ENCODE data around the gene PDXP.
"Not testable (repeated sequence)": the region's sequence is repeated elsewhere in the genome, so short reads cannot be mapped to it uniquely, and the experiment has no call there.

Gene PDXP

DNA sequence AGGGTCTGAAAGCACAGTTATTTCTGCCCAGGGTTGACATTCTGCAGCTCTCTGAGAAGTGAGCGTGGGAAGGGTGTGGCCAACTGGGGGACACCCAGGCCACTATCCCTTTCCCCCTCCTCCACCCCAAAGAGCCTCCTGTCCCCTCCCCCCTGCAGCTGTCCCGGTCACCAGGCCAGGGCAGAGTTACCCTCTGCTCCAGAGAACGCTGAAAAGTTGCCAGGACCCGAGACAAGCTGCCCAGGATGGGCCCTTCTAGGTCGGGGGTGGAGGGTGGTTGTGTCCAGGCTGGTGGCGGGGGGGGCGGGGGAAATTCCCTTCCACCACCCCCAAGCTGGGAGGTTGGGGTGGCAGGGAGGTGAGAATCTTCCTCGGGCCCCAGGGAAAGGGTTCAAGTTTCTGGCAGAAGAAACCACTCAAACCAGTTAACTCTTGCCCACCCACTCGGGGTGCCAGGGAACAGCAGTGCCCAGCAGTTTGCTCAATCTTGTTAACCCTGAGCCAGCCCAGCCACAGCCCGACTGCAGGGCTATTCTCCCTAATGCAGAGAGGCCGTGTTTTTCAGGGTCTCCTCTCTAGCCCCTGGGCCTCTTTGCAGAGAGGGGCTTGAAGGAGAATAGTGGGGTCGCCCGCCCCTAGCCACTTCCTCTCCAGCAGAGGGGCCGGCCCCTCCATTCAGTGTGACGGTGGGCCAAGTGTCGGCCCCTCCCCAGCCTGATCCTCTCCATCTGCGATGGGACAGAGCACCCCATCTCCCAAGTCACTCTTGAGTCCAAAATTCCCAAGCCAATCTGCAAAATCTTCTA is 17.6 kb downstream of the PDXP start:
- no peak for DNase-seq

DNA sequence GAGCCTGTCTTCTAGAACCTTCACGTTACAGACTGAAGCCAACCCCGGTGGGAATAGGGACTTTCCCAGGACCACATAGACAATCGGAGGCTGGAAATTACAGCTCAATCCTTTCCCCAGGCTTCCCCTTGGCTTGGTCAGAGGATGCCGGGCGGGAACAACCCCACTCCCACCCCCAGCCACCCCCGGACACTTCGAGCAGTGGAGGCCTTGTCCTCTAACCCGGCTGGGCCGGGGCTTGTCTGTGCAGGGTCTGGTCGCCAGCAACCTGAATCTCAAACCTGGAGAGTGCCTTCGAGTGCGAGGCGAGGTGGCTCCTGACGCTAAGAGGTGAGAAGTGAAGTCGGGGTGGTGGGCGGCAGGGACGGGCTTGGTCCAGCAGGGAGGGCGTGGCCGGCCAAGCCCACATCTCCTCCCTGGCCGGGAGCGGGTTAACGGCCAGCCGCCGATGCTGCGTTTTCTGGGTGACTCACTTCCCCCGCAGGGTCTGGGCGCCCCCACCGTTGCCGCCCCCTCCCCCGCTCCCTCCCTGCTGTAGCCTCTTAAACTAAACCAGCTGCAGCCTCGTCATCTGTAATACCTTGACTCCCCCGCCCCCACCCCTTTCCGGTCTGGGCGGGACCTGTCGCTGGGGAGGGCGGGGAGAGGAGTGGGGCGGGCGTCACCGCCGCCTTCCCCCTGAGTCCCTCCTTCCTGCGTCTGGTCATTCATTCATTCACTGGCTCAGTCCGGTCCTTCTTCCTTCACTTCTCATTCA is 18.4 kb downstream of the PDXP start:
- DNase-seq = peak; percentile 88 to 90

GRCh38 chr22:37677493-37677974 is 19.0 kb downstream of the PDXP start:
- no peak for DNase-seq

GRCh38 chr22:37678372-37678771 is 19.8 kb downstream of the PDXP start:
- DNase-seq = no peak

DNA sequence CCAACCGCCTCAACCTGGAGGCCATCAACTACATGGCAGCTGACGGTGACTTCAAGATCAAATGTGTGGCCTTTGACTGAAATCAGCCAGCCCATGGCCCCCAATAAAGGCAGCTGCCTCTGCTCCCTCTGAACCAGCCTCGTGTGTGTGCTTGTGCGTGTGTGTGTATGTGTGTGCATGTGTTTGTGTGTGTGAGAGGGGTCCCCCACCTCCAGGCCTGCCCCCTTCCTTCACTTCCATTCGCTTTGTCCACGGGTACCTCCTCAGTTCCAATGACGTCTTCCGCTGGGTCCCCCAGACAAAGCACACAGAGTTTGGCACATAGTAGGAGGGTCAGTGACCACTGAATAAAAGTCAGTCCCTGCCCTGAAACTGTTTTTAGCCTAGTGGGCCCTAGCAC is 21.1 kb downstream of the PDXP start:
- no peak for DNase-seq

- no peak for DNase-seq
Measured at GRCh38 chr22:37680191-37680851, 21.8 kb downstream of the PDXP start.

GRCh38 chr22:37681001-37681424 is 22.5 kb downstream of the PDXP start:
- DNase-seq = no peak

GRCh38 chr22:37681556-37682049 is 23.1 kb downstream of the PDXP start:
- peak; percentile 70 to 78 for DNase-seq

DNA sequence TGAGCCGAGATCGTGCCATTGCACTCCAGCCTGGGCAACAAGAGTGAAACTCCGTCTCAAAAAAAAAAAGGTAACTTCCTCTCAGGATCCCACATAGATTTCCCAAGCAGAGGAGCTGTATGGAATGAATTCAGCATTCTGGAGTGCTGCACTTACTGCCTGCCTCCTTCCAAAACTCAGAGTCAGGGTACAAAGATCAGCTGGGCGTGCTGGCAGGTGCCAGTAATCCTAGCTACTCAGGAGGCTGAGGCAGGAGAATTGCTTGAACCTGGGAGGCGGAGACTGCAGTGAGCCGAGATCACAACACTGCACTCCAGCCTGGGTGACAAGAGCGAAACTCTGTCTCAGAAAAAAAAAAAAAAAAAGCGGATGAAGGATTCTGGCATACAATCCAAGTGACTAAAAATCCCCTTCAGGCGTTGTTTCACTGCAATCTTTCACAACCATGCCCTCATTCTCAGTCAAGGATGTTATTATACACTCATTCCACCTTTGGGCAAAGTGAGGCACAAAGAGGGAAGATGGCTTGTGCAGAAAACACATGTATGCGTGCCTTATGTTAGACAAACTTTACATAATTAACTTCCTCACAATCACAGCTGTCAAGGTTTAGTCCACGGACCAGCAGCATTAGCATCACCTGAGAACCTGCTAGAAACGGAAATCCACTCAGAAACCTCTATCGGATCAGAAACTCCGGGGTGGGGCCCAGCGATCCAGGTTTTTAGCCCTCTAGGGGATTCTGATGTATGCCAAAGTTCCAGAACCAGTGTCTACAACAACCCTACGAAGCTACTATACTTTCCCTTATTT is 26.5 kb downstream of the PDXP start:
- DNase-seq = no peak

DNA sequence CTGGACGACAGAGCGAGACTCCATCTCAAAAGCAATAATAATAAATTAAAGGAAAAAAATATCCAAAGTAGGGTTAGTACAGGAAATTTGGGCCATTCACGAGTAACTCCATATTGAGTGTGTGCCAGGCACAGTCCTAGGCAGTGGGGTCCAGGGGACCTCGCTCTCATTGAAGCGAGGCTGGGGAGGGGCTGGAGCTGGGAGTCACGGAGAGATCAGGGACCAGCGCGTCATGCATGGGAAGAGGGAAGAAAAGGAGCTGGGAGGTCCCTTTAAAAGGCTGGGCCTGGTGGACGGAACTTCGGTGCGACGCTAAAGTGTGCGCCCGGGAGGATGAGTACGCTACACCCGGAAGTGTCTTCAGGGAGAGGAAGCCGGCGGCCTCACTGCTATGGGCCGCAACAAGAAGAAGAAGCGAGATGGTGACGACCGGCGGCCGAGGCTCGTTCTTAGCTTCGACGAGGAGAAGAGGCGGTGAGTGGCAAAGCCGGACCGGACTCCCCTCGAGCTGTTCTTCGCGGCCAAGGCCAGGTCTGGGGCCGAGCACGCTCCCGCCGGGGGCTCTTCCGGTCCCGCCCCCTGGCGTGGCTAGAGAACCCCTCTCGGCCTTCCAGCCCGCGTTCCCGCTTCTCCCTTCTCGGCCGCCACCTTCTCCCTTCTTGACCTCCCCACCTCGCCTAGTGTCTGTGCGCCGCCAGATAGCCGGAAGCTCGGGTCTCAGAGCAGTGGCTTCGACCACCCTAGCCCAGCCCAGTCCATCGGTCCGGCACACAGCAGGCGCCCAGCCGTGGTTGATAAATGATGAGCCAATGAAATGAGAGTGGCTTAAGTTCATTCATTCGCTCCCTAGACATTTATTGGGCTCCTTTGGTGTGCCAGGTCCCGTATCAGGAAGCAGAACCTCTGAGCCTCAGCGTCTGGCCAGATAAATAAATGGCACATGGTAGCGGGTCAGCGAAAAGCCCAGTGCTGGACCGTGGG is 27.8 kb downstream of the PDXP start, which contains the start of gene NOL12:
Gene NOL12 (plus strand): TSS at position 342 of the 981 bp plus-strand sequence. CDS start 50 bp downstream, at position 392.
- DNase-seq = peak; percentile 69 to 70

GRCh38 chr22:37690407-37690806 is 31.9 kb downstream of the PDXP start:
- DNase-seq = no peak

GRCh38 chr22:37690901-37691504 is 32.5 kb downstream of the PDXP start:
- DNase-seq = no peak

DNA sequence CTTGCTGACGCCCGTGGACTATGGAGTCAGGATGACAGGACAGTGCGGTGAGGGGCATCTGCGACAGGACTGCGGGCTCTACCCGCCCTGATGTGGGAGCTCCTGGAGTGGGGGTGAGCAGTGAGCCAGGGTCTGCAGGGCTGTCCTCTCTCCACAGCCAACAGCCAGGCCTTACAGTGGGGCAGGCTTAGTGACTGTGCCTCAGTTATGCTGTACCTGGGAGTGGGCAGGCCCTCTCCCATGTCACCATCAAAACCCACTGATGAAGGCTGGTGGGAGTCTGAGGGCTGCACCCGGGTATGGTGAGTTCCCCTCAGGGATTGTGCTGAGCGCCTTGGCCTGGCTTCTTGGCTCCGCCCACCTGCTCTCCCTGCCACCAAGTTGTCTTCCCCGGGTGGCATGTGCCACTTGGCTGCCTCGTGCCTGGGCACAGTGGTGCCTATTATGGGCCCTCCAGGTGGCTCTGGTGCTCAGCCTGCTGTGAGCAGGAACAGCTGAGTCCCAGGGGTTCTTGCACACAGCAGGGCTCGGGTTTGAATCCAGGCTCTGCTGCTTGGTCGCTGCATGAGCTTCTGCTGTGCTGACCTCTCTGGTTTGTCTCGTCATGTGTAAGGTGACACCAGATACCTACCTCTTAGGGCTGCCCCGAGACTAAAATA is 34.2 kb downstream of the PDXP start:
- DNase-seq = no peak

DNA sequence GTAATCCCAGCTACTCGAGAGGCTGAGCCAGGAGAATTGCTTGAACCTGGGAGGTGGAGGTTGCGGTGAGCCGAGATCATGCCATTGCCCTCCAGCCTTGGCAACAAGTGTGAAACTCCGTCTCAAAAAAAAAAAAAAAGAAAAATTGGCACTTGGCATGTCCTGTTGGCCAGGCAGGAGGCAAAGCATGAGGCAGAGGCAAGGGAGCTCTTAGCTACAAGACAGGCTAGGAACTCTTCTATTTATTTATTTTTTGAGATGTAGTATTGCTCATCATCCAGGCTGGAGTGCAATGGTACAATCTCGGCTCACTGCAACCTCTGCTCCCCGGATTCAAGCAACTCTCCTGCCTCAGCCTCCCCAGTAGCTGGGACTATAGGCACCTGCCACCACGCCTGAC is 35.6 kb downstream of the PDXP start:
- DNase-seq = not testable (repeated sequence)

DNA sequence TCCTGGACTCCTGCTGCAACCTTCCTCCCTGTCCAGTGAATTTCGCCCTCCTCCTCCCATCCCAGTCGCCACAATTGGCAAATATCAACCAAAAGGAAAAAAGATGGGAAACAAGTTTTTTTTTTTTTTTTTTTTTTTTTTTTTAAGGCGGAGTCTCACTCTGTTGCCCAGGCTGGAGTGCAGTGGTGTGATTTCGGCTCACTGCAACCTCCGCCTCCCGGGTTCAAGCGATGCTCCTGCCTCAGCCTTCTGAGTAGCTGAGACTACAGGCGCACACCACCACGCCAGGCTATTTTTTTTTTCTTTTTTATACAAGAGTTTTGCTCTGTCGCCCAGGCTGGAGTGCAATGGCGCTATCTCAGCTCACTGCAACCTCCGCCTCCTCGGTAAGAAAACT is 37.7 kb downstream of the PDXP start:
- not testable (repeated sequence) for DNase-seq

- peak; percentile 77 to 82 for DNase-seq
Measured at GRCh38 chr22:37696657-37697537, 38.4 kb downstream of the PDXP start, which contains the start of gene TRIOBP. TSS of gene TRIOBP (plus strand) at chr22:37697048. CDS start at chr22:37701366, 4,318 bp downstream.

DNA sequence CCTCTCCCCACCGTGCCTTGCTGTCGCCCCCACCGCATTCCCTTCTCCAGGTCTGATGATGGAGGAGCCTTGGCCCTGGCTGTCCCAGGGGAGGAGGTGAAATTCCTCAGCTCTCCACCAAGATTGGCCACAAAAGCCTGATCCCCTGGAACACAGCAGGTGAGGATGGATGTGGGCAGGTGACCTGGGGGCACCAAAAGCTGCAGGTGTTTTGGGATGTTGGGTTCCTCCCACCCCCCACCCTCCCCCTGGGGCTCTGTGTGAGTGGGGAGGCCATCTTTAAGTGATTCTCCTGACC is 39.0 kb downstream of the PDXP start:
- no peak for DNase-seq

DNA sequence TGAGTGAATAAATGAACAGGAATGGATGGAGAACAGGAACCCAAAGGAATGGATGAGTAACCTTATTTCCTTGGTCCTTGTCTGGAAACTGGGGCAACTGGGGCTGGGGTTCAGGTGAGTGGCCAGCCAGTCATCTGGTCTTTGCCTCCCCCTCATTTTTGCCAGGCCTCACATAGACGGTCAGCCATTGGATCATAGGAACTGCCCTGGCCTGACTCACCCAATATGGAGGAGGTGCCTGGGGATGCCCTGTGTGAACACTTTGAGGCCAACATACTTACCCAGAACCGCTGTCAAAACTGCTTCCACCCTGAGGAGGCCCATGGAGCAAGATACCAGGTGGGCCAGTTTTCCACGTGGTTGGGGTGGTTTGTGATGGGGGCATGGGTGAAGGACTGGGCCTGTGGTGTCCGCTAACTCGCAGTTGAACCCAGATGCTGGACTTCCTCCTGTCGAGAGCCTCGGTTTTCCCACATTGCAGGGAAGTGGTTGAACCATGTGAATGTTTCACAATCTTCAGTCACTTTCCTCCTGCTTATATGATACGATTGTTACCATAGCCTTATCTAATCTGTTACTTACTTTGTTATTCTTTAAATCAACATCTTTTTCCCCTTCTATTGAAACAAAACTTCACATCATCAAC is 42.7 kb downstream of the PDXP start:
- no peak for DNase-seq
